PFSK-1 (cell line): ENCODE results near the gene GAMT.

Experiments
- FOXP2 ChIP-seq: optimal IDR thresholded peaks from 2 replicates; pipeline ENCODE3; 2011; ENCODE audit warnings: borderline replicate concordance, control low read depth, inconsistent platforms; ENCODE audit not compliant: insufficient read depth; ENCODE audit errors: extremely low read length, extremely low read depth
- POLR2AphosphoS5 ChIP-seq: IDR thresholded peaks from 2 replicates; pipeline ENCODE4 v1.6.1; 2012; ENCODE audit warnings: low read depth, mild to moderate bottlenecking, control low read depth, low read length, moderate library complexity
- SIN3A ChIP-seq: IDR thresholded peaks from 2 replicates; pipeline ENCODE4 v1.6.1; 2012; ENCODE audit warnings: mild to moderate bottlenecking, low read length, moderate library complexity, borderline replicate concordance; ENCODE audit not compliant: insufficient read depth
- TAF1 ChIP-seq: IDR thresholded peaks from 2 replicates; pipeline ENCODE4 v1.6.1; 2012; ENCODE audit warnings: low read length, control low read depth, borderline replicate concordance; ENCODE audit not compliant: insufficient read depth
- TF ChIP-seq, protein P1 (sequence below), 2 experiments: IDR thresholded peaks; 2 replicates each; pipeline versions ENCODE4 v1.6.1 to v1.8.0; 2011 to 2012; ENCODE audit warnings: low read depth in 2 of 2, low read length in 2 of 2, control low read depth in 1 of 2, inconsistent platforms in 1 of 2, mild to moderate bottlenecking in 1 of 2, moderate library complexity in 1 of 2; ENCODE audit not compliant: insufficient read depth in 1 of 2

The GAMT gene

DNA sequence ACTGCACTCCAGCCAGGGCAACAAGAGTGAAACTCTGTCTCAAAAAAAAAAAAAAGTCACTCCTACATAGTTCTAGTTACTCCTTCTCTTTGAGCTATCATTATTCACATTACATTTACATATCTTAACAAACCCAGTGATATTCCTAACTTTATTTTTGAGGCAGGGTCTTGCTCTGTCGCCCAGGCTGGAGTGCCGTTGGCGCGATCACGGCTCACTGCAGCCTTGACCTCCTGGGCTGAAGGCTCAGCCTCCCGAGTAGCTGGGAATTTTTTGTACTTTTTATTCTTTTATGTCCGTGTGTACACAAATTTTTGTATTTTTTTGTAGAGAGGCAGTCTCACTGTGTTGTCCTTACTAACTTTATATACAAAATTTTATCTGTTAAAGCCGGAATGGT is 36.3 kb upstream of the GAMT start:
- TF ChIP-seq POLR2AphosphoS5 (no peak), FOXP2 (no peak), SIN3A (no peak), TAF1 (no peak)
- TF ChIP-seq, protein P1, sequence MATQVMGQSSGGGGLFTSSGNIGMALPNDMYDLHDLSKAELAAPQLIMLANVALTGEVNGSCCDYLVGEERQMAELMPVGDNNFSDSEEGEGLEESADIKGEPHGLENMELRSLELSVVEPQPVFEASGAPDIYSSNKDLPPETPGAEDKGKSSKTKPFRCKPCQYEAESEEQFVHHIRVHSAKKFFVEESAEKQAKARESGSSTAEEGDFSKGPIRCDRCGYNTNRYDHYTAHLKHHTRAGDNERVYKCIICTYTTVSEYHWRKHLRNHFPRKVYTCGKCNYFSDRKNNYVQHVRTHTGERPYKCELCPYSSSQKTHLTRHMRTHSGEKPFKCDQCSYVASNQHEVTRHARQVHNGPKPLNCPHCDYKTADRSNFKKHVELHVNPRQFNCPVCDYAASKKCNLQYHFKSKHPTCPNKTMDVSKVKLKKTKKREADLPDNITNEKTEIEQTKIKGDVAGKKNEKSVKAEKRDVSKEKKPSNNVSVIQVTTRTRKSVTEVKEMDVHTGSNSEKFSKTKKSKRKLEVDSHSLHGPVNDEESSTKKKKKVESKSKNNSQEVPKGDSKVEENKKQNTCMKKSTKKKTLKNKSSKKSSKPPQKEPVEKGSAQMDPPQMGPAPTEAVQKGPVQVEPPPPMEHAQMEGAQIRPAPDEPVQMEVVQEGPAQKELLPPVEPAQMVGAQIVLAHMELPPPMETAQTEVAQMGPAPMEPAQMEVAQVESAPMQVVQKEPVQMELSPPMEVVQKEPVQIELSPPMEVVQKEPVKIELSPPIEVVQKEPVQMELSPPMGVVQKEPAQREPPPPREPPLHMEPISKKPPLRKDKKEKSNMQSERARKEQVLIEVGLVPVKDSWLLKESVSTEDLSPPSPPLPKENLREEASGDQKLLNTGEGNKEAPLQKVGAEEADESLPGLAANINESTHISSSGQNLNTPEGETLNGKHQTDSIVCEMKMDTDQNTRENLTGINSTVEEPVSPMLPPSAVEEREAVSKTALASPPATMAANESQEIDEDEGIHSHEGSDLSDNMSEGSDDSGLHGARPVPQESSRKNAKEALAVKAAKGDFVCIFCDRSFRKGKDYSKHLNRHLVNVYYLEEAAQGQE (IDR thresholded peaks at IDR 0.05; ENCODE audit: insufficient read depth in 1 of 2, low read depth in 2 of 2, low read length in 2 of 2), result no peak

DNA sequence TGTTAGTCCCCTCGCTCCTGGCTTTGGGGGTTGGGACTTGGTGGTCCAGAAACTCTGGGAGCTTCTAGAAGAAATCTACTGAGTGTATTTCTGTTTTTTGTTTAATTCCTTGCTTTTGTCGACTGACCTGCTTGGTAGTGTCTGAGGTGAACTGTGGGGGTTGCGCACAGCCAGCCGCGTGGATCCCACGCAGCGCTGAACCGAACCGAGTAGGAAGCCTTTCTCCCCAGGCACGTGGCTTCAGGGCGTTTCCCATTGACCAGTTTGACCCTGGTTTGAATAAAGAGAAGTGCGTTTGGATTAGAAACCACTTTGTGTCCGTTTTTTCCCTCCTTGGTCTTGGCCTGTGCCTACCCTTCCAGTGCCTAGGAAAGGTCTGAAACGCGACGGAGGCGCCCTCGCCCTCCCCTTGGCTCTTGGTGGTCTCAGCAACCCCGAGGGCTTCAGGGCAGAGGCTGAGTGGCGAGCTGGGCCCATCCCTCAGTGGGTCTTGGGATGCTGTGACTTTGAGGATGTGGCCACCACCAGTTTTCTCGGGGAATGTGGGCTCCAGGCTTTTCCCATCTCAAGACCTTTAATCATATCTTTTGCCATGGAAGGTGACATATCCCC is 34.1 kb upstream of the GAMT start:
- no peak for TF ChIP-seq TAF1
- TF ChIP-seq POLR2AphosphoS5, result no peak
- TF ChIP-seq, protein P1 (IDR thresholded peaks at IDR 0.05; ENCODE audit: insufficient read depth in 1 of 2, low read depth in 2 of 2, low read length in 2 of 2), result no peak
- no peak for TF ChIP-seq FOXP2
- no peak for TF ChIP-seq SIN3A

DNA sequence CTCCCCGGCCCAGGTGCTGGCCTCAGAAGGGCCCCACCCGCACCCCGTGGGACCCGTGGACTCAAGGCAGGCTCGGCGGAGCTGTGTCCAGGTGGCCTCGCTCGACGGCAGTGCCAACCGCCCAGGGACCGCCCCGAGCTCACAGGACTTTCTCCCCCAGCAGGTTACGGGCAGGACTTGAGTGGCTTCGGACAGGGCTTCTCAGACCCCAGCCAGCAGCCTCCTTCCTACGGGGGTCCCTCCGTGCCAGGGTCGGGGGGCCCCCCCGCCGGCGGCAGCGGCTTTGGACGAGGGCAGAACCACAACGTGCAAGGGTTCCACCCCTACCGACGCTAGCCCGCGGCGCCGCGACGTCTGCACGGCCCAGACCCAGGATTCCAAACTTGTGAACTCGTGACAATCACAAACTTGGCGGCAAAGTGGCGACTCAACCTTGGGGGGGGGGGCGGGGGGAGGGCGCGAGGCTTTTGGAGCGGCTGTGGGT is 33.3 kb upstream of the GAMT start:
- TF ChIP-seq, protein P1 (IDR thresholded peaks at IDR 0.05; ENCODE audit: insufficient read depth in 1 of 2, low read depth in 2 of 2, low read length in 2 of 2), result no peak
- TF ChIP-seq TAF1 (no peak), SIN3A (no peak), POLR2AphosphoS5 (no peak), FOXP2 (no peak)

DNA sequence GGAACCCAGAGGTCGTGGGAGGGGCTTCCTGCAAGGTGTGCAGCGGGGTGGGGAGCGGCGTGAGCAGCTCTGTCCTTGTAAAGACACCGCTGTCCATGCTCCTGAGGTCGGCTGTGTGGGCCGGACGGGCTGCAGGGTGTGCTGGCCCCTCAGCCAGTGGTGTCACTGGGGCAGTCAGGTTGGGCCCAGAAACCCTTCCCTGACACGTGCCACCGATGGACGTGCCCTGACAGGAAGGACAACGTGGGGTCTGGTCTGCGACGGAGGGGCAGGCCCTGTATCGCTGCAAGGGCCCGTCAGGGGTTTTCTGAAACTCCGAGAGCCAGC is 32.7 kb upstream of the GAMT start:
- TF ChIP-seq, protein P1 (IDR thresholded peaks at IDR 0.05; ENCODE audit: insufficient read depth in 1 of 2, low read depth in 2 of 2, low read length in 2 of 2), result no peak
- no peak for TF ChIP-seq TAF1
- TF ChIP-seq POLR2AphosphoS5, result no peak
- no peak for TF ChIP-seq SIN3A
- TF ChIP-seq FOXP2, result no peak
